Measurements from ENCODE around the gene KRTAP5-11. TPM values are rescaled to one million over a fixed set of nuclear protein-coding genes. Genes with fewer than 3 reads are reported as not detected.

Gene KRTAP5-11
- total RNA-seq, 2 donors from 2014 or later = not detected

DNA sequence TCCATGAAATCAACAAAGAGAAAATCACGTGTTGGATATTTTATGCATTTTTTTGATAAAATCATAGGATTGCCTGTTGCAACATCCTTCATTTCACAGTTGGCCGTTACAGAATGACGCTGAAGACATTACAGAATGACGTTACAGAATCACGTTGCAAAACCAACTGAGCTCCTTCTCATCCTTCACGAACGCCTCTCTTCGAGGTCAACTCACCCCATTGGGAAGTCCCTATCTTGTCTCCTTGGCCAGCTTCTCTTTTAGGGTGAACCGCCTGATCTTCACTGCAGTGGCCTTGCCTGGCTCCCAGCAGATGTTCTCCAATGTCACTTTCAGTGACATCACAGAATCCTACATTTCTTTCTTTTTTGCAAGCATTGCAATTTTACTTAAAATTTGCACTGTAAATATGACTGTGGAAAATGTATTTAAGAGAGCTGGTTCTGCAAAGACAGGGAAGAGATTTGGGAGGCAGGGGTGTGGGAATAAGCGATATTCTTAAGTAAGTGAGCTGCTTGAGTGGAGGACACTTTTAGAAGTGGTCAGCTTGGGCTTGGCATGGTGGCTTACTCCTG, 50.6 kb downstream of the KRTAP5-11 start:
- no peak overlapping the region for H3K4me3 ChIP-seq
- no peaks in the 10 kb centered on the region for H3K9me3 ChIP-seq
- DNase-seq (ENCODE audit: low spot score) = no peak
- H3K27me3 ChIP-seq = no peaks in the 10 kb centered on the region
- H3K4me1 ChIP-seq = no peaks in the 10 kb centered on the region
- TF ChIP-seq, protein P1, sequence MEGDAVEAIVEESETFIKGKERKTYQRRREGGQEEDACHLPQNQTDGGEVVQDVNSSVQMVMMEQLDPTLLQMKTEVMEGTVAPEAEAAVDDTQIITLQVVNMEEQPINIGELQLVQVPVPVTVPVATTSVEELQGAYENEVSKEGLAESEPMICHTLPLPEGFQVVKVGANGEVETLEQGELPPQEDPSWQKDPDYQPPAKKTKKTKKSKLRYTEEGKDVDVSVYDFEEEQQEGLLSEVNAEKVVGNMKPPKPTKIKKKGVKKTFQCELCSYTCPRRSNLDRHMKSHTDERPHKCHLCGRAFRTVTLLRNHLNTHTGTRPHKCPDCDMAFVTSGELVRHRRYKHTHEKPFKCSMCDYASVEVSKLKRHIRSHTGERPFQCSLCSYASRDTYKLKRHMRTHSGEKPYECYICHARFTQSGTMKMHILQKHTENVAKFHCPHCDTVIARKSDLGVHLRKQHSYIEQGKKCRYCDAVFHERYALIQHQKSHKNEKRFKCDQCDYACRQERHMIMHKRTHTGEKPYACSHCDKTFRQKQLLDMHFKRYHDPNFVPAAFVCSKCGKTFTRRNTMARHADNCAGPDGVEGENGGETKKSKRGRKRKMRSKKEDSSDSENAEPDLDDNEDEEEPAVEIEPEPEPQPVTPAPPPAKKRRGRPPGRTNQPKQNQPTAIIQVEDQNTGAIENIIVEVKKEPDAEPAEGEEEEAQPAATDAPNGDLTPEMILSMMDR (IDR thresholded peaks at IDR 0.05) = no peak
- H3K36me3 ChIP-seq = no peaks in the 10 kb centered on the region
- no peak overlapping the region for H3K27ac ChIP-seq

Other genes with a start within 250 kb of the KRTAP5-11 start
- gene DHCR7, start 134.5 kb downstream of the KRTAP5-11 start, total RNA-seq = 10 to 100 TPM; 26.8 to 37.6 TPM
- 10 to 100 TPM; 18.0 to 18.8 TPM for gene NADSYN1, start 129.7 kb downstream of the KRTAP5-11 start, total RNA-seq
- not detected for gene KRTAP5-7, start 55.6 kb downstream of the KRTAP5-11 start, total RNA-seq
- gene KRTAP5-8, start 44.9 kb downstream of the KRTAP5-11 start, total RNA-seq = not detected
- not detected for gene KRTAP5-9, start 34.5 kb downstream of the KRTAP5-11 start, total RNA-seq
- gene KRTAP5-10, start 17.3 kb downstream of the KRTAP5-11 start, total RNA-seq = not detected

Measured in right atrium auricular region (tissue), 2 donors.